Thoracic aorta (tissue), 2 donors: Measurements from ENCODE around the gene CEP72. TPM values are rescaled to one million over a fixed set of nuclear protein-coding genes. Genes with fewer than 3 reads are reported as not detected.

Experiments
- ATAC-seq: fragments of 150-250 bp; one replicate; pipeline ENCODE4 v1.8.0; 2017; ENCODE audit warnings: low read depth; ENCODE audit not compliant: insufficient number of reproducible peaks, low FRiP score
- DNase-seq: peaks from one replicate; pipeline ENCODE4 v3.0.0-alpha.2; 2020; ENCODE audit warnings: low spot score
- H3K27ac ChIP-seq, 2 donors: fragments of 200-600 bp; sonication (generic); 1 replicate in 1 of 2; 2 replicates in 1 of 2; pipeline ENCODE4 v1.5.1; 2016; ENCODE audit warnings: mild to moderate bottlenecking in 2 of 2, moderate library complexity in 2 of 2
- H3K27me3 ChIP-seq: fragments of 200-600 bp; sonication (generic); replicated peaks from 2 replicates; pipeline ENCODE4 v1.6.0; 2016; ENCODE audit warnings: mild to moderate bottlenecking; ENCODE audit not compliant: insufficient read depth
- H3K36me3 ChIP-seq: fragments of 200-600 bp; sonication (generic); one replicate; pipeline ENCODE4 v1.5.1; 2016
- H3K4me1 ChIP-seq, 2 donors: fragments of 200-600 bp; sonication (generic); 1 replicate in 1 of 2; 2 replicates in 1 of 2; pipeline versions ENCODE4 v1.5.1 to v1.6.0; 2016; ENCODE audit warnings: low read depth in 2 of 2, mild to moderate bottlenecking in 1 of 2; ENCODE audit not compliant: control insufficient read depth in 1 of 2
- H3K4me3 ChIP-seq: fragments of 200-600 bp; sonication (generic); 2 replicates; pipeline ENCODE4 v1.5.1; 2016; ENCODE audit warnings: mild to moderate bottlenecking
- H3K9me3 ChIP-seq: fragments of 200-600 bp; sonication (generic); 2 replicates; pipeline ENCODE4 v1.5.1; 2016
- CTCF ChIP-seq: fragments of 200-600 bp; sonication (generic); IDR thresholded peaks from one replicate; pipeline ENCODE4 v1.5.1; 2019; ENCODE audit warnings: antibody characterized with exemption
- total RNA-seq, 2 donors: library from RNA; depleted of rRNA; stranded (reverse); fragments of >200 nt; gene quantifications; one replicate each; pipeline versions ENCODE4 v1.1.0 to v1.2.3, GENCODE V29; 2016

CEP72 gene
- total RNA-seq, 2 donors from 2014 or later = 0.68 to 2.0 TPM

- H3K4me3 ChIP-seq = no peak overlapping the region
- H3K36me3 ChIP-seq = no peaks in the 10 kb centered on the region
- no peaks in the 10 kb centered on the region for H3K9me3 ChIP-seq
- TF ChIP-seq CTCF = no peak
- no peaks in the 10 kb centered on the region for H3K27me3 ChIP-seq
- H3K27ac ChIP-seq = no peak overlapping the region
- no peak for DNase-seq
- peaks cover 5 to 9% of the 10 kb centered on the region in 2 donors for H3K4me1 ChIP-seq
- no peak for ATAC-seq
Observed at GRCh38 chr5:607541-608428, 4.4 kb upstream of the CEP72 start.

GRCh38 chr5:608429-609370, 3.4 kb upstream of the CEP72 start:
- no peak for TF ChIP-seq CTCF
- ATAC-seq = no peak
- no peak overlapping the region for H3K4me3 ChIP-seq
- H3K4me1 ChIP-seq = peaks cover 5 to 16% of the 10 kb centered on the region in 2 donors
- no peak overlapping the region for H3K27ac ChIP-seq
- DNase-seq = no peak
- H3K27me3 ChIP-seq = no peaks in the 10 kb centered on the region
- H3K36me3 ChIP-seq = no peaks in the 10 kb centered on the region
- H3K9me3 ChIP-seq = no peaks in the 10 kb centered on the region

GRCh38 chr5:609506-609905, 2.6 kb upstream of the CEP72 start:
- TF ChIP-seq CTCF = no peak
- Histone ChIP-seq H3K4me1 (peaks cover 5 to 16% of the 10 kb centered on the region in 2 donors), H3K27me3 (no peaks in the 10 kb centered on the region), H3K27ac (no peak overlapping the region), H3K9me3 (no peaks in the 10 kb centered on the region), H3K4me3 (no peak overlapping the region), H3K36me3 (no peaks in the 10 kb centered on the region)
- no peak for DNase-seq
- no peak for ATAC-seq

GRCh38 chr5:610011-610743, 2.0 kb upstream of the CEP72 start:
- TF ChIP-seq CTCF = no peak
- H3K27ac ChIP-seq = no peak overlapping the region
- no peak overlapping the region for H3K4me3 ChIP-seq
- H3K36me3 ChIP-seq = no peaks in the 10 kb centered on the region
- peaks cover 5 to 16% of the 10 kb centered on the region in 2 donors for H3K4me1 ChIP-seq
- H3K27me3 ChIP-seq = no peaks in the 10 kb centered on the region
- ATAC-seq (no peak), DNase-seq (no peak)
- no peaks in the 10 kb centered on the region for H3K9me3 ChIP-seq
